ENCODE results near the gene AKAP11. TPM values are rescaled to one million over a fixed set of nuclear protein-coding genes. Genes with fewer than 3 reads are reported as not detected.

Gene AKAP11
- total and polyA plus RNA-seq, 4 donors: 35.5 to 114 (median 48.0) TPM

DNA sequence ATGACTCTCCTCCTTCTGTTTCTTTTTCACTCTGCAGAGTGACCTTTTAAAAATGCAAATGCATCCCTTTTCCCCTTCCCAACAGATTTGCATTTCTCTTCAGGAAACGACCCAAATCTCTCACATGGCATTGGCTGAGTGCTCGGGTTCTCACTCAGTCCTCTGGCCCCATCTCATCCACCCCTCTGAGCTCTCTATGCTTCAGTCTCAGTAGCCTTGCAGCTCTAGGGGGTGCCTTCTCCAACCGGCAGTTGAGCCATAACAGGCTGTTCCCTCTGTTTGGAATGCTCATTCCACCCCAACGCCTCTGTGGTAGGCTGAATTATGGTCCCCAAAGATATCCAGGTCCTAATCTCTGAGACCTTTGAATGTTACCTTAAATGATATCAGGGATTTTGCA, 78.2 kb downstream of the AKAP11 start:
- whole genome bisulfite sequencing (ENCODE audit: insufficient coverage): 44% methylated on average over 2 of the region's 4 CpGs
- no peak overlapping the region for H3K4me3 ChIP-seq (ENCODE audit: low read depth, low read length)
- DNase-seq (ENCODE audit: low read depth in 4 of 6, low spot score in 6 of 6): no peak
- no peak overlapping the region for H3K27ac ChIP-seq (ENCODE audit: low read depth, low read length)
- H3K36me3 ChIP-seq (ENCODE audit: control insufficient read depth, insufficient read depth, low read length): no peaks in the 10 kb centered on the region
- no peaks in the 10 kb centered on the region for H3K27me3 ChIP-seq (ENCODE audit: control insufficient read depth, insufficient read depth, low read length)
- H3K9me3 ChIP-seq (ENCODE audit: control insufficient read depth, insufficient read depth, low read length): no peaks in the 10 kb centered on the region
- H3K4me1 ChIP-seq (ENCODE audit: control insufficient read depth, insufficient read depth, low read length): no peaks in the 10 kb centered on the region

DNA sequence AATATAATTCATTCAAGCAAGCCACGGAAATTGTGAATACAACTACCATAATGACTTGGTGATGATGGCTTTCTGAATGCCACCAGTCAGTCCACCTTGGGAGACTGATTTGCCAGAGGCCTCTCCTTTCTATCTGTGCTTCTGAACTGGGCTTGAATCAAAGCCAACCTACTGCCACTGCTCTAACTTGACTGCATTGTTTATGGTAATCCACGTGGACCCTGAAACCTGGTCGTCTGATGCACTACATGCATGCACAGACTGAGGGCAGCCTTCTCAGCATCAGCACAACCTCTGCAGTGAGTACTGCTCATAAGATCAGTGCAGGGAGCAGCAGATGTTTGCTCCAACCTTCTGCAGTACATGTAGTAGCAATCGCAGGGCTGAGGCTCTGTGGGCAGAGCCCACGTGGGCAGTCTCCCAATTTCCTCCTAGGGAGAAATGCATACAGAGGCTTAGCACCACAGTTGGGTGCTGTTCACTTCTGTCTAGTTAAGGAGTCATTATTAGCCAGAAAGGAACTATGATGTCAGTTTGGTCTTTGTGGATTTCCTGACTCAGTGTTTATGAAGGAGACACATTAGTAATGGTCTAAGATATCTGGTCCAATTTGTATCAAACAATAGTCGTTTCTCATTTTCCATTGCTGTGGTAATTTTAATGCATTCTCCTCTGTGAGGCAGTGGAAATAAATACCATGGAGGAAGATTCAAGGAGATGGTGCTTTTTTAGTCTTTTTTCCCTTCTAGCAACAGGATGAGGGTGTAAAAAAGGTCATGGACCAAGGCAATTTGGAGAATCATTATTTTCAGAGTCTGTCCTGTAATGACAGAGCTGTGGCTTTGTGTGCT, 82.5 kb downstream of the AKAP11 start:
- WGBS (ENCODE audit: insufficient coverage): 18% methylated on average over 3 of the region's 6 CpGs
- Histone ChIP-seq H3K4me1 (ENCODE audit: control insufficient read depth, insufficient read depth, low read length) (no peaks in the 10 kb centered on the region), H3K27me3 (ENCODE audit: control insufficient read depth, insufficient read depth, low read length) (no peaks in the 10 kb centered on the region), H3K9me3 (ENCODE audit: control insufficient read depth, insufficient read depth, low read length) (no peaks in the 10 kb centered on the region), H3K36me3 (ENCODE audit: control insufficient read depth, insufficient read depth, low read length) (no peaks in the 10 kb centered on the region), H3K4me3 (ENCODE audit: low read depth, low read length) (no peak overlapping the region), H3K27ac (ENCODE audit: low read depth, low read length) (no peak overlapping the region)
- peak in 2 of 6 donors; percentile 23 to 55 for DNase-seq (ENCODE audit: low read depth in 4 of 6, low spot score in 6 of 6)

DNA sequence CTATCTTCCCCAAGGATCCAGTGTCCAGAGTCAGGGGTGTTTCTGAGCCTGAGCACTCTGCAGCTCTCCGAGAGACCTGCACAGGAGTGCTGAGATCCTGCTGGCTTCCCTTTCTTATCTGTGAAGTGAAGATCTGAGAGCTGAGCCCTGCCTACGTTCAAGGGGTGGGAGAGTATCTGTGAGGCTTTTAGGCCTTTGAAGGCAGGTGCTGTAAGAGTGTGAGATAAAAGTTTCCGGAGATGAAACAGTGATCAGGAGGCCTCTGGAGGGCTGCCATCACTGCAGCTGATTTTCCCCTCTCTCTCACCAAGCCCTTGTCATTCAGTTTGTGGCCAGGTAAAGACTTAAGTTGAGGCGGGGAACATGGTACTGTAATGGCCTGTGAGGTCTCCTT, 83.1 kb downstream of the AKAP11 start:
- Histone ChIP-seq H3K27me3 (ENCODE audit: control insufficient read depth, insufficient read depth, low read length) (no peaks in the 10 kb centered on the region), H3K9me3 (ENCODE audit: control insufficient read depth, insufficient read depth, low read length) (no peaks in the 10 kb centered on the region), H3K4me1 (ENCODE audit: control insufficient read depth, insufficient read depth, low read length) (no peaks in the 10 kb centered on the region), H3K36me3 (ENCODE audit: control insufficient read depth, insufficient read depth, low read length) (no peaks in the 10 kb centered on the region), H3K4me3 (ENCODE audit: low read depth, low read length) (no peak overlapping the region), H3K27ac (ENCODE audit: low read depth, low read length) (no peak overlapping the region)
- DNase-seq (ENCODE audit: low read depth in 4 of 6, low spot score in 6 of 6): peak in 1 of 6 donors; percentile 11
- 75% methylated on average over 1 of the region's 4 CpGs for WGBS (ENCODE audit: insufficient coverage)

DNA sequence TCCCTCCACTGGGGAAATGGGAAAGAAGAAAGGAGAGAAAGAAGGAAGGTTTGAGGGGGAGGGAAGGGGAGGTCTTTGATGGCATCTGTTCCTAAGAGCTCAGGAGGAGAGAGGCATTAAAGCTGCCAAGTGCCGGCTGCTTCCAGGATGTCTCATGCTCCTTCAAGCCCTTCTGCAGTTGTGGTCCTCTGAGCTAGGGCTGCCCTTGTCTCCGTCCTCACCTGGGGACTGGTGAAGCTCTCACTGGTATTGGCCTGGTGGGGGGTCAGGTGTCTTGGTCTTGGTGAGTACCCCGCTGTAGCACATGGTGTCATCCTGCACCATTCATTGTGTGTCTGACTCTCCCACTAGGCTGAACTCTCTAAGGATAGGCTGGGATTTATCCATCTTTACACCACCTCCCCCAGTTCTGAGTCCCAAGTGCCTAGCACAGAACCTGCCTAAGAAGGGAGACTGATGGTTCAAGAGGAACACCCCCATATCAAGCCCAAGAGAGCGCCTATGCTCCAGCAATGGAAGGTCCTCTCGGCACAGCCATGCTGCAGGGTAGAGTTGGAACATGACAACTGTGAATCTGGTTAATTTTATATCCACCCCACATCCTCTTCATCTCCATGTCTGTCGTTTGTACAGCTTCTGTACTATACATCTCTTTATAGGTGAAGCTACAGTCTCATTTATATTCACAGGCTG, 83.7 kb downstream of the AKAP11 start:
- no peaks in the 10 kb centered on the region for H3K4me1 ChIP-seq (ENCODE audit: control insufficient read depth, insufficient read depth, low read length)
- 70% methylated on average over 2 of the region's 6 CpGs for WGBS (ENCODE audit: insufficient coverage)
- no peaks in the 10 kb centered on the region for H3K27me3 ChIP-seq (ENCODE audit: control insufficient read depth, insufficient read depth, low read length)
- no peaks in the 10 kb centered on the region for H3K9me3 ChIP-seq (ENCODE audit: control insufficient read depth, insufficient read depth, low read length)
- no peaks in the 10 kb centered on the region for H3K36me3 ChIP-seq (ENCODE audit: control insufficient read depth, insufficient read depth, low read length)
- DNase-seq (ENCODE audit: low read depth in 4 of 6, low spot score in 6 of 6): no peak
- H3K27ac ChIP-seq (ENCODE audit: low read depth, low read length): no peak overlapping the region
- H3K4me3 ChIP-seq (ENCODE audit: low read depth, low read length): no peak overlapping the region

DNA sequence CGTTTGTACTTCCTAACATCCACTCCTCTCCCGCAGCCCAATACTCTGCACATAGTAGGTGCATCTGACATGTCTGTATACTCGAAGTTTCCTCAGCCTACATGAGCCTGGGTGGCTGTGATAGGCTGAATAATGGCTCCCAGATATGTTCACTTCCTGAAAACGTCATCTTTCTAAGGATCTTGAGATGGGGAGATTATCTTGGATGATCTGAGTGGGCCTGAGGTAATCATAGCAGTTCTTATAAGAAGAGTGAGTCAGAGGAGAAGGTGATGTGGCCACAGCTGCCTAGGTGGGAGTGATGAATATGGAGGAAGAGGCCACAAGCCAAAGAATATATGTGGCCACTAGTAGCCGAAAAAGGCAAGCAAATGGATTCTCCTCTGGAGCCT, 84.2 kb downstream of the AKAP11 start:
- 90% methylated on average over 2 of the region's 5 CpGs for WGBS (ENCODE audit: insufficient coverage)
- no peaks in the 10 kb centered on the region for H3K36me3 ChIP-seq (ENCODE audit: control insufficient read depth, insufficient read depth, low read length)
- no peak for DNase-seq (ENCODE audit: low read depth in 4 of 6, low spot score in 6 of 6)
- H3K4me3 ChIP-seq (ENCODE audit: low read depth, low read length): no peak overlapping the region
- no peaks in the 10 kb centered on the region for H3K4me1 ChIP-seq (ENCODE audit: control insufficient read depth, insufficient read depth, low read length)
- no peak overlapping the region for H3K27ac ChIP-seq (ENCODE audit: low read depth, low read length)
- H3K27me3 ChIP-seq (ENCODE audit: control insufficient read depth, insufficient read depth, low read length): no peaks in the 10 kb centered on the region
- H3K9me3 ChIP-seq (ENCODE audit: control insufficient read depth, insufficient read depth, low read length): no peaks in the 10 kb centered on the region

DNA sequence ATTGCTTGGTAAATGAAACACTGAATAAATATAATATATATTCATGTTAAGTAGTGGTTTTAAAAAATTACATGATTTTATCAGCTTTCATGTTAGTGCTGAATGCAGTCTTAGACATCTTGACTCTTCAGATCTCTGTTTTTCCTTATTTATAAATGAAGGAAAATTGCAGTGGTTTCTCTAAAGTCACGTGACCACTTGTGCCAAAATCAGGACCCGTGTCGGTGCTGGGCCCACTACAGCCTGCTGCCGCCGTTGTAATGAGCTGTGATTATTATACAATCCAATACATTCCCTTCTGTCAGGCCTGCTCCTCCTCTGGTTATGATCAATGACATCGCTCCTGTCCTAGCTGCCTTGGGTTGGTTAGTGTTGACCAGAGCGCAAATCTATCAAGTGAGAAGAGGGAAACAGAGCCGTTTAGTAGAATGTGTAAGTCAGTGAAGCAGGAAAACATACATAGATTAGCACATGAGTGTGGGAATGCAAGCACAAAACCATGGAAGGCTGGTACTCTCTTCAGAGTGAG, 88.2 kb downstream of the AKAP11 start:
- WGBS (ENCODE audit: insufficient coverage): 94% methylated on average over 3 of the region's 8 CpGs
- Histone ChIP-seq H3K9me3 (ENCODE audit: control insufficient read depth, insufficient read depth, low read length) (no peaks in the 10 kb centered on the region), H3K4me1 (ENCODE audit: control insufficient read depth, insufficient read depth, low read length) (no peaks in the 10 kb centered on the region), H3K27ac (ENCODE audit: low read depth, low read length) (no peak overlapping the region), H3K4me3 (ENCODE audit: low read depth, low read length) (no peak overlapping the region), H3K36me3 (ENCODE audit: control insufficient read depth, insufficient read depth, low read length) (no peaks in the 10 kb centered on the region), H3K27me3 (ENCODE audit: control insufficient read depth, insufficient read depth, low read length) (no peaks in the 10 kb centered on the region)
- DNase-seq (ENCODE audit: low read depth in 4 of 6, low spot score in 6 of 6): no peak

DNA sequence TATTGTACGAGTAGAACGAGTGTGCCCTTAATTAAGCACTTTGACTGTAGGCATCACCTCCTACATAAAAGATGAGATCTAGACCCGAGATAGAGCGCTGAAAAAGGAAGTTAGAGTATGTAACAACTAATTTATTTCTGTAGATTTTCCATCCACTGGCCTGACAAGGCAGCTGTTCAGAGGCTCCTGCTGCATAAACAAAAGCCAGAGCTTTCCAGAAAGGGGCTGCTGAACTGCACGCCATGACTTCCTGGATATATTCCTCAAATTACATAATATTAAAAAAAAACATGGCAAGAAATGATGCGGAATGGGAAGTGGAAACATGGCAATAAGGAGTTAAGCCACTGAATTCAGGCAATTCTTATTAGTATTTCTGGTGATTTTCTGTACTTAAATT, 89.7 kb downstream of the AKAP11 start:
- DNase-seq (ENCODE audit: low read depth in 4 of 6, low spot score in 6 of 6): no peak
- Histone ChIP-seq H3K9me3 (ENCODE audit: control insufficient read depth, insufficient read depth, low read length) (no peaks in the 10 kb centered on the region), H3K36me3 (ENCODE audit: control insufficient read depth, insufficient read depth, low read length) (no peaks in the 10 kb centered on the region), H3K4me3 (ENCODE audit: low read depth, low read length) (no peak overlapping the region), H3K27ac (ENCODE audit: low read depth, low read length) (no peak overlapping the region), H3K27me3 (ENCODE audit: control insufficient read depth, insufficient read depth, low read length) (no peaks in the 10 kb centered on the region), H3K4me1 (ENCODE audit: control insufficient read depth, insufficient read depth, low read length) (no peaks in the 10 kb centered on the region)
- no CpG with 5 or more reads among the region's 6 CpGs for WGBS (ENCODE audit: insufficient coverage)

DNA sequence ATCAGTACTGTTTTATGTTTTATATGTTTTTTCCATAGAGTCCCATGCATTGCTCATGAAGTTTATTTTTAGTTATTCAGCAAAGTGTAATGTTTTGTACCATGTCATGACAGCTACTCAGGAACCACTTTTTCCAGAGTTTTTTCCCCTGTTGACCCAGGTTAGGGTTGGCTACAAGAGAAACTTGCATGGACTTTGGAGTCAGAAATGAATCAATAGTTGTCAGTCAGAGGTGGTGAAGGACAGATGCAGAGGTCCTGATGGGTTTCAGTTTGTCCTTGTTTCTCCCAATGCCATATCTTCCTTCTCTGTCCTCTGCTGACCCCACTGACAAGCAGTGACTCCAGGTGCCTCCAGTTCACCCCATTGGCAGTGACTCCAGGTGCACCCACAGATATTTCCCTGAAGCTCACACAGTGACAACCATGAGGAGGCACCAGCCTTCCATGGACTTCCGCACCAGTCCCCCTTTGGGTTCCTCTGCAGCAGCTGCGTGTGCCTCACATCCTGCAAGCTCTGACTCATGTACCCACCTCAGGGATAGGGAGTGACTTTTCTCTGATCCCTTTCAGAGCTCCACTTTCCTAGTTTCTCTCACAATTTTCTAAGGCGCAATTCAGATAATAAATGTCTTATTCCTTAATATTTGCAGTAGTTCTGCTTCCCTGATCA, 92.1 kb downstream of the AKAP11 start:
- no peaks in the 10 kb centered on the region for H3K4me1 ChIP-seq (ENCODE audit: control insufficient read depth, insufficient read depth, low read length)
- H3K4me3 ChIP-seq (ENCODE audit: low read depth, low read length): no peak overlapping the region
- H3K9me3 ChIP-seq (ENCODE audit: control insufficient read depth, insufficient read depth, low read length): no peaks in the 10 kb centered on the region
- no peak overlapping the region for H3K27ac ChIP-seq (ENCODE audit: low read depth, low read length)
- DNase-seq (ENCODE audit: low read depth in 4 of 6, low spot score in 6 of 6): no peak
- no peaks in the 10 kb centered on the region for H3K27me3 ChIP-seq (ENCODE audit: control insufficient read depth, insufficient read depth, low read length)
- 69% methylated on average over 2 of the region's 3 CpGs for WGBS (ENCODE audit: insufficient coverage)
- no peaks in the 10 kb centered on the region for H3K36me3 ChIP-seq (ENCODE audit: control insufficient read depth, insufficient read depth, low read length)

DNA sequence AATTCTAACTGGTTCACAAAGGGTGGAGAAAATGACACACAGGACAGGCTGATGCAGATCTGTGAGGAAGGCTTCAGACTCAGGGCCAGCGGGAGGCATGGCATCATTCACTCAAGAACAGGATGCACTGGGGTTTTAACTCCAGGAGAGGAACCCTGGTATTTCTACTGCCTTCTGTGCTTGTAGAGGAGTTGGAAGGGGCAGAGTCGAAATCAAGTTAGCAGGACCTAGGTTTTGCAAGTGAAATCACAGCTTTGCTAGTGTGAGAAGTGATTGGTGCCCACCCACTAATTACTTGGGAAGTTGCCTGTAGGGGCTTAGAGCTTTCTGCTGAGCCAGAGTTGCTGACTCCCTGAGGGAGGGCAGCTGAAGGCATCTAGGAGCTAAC, 92.7 kb downstream of the AKAP11 start:
- DNase-seq (ENCODE audit: low read depth in 4 of 6, low spot score in 6 of 6): peak in 2 of 6 donors; percentile 9 to 11
- WGBS (ENCODE audit: insufficient coverage): 38% methylated on average over 2 of the region's 2 CpGs
- H3K27me3 ChIP-seq (ENCODE audit: control insufficient read depth, insufficient read depth, low read length): no peaks in the 10 kb centered on the region

More for the DNA sequence above, 92.7 kb downstream of the AKAP11 start:
- no peaks in the 10 kb centered on the region for H3K9me3 ChIP-seq (ENCODE audit: control insufficient read depth, insufficient read depth, low read length)
- H3K27ac ChIP-seq (ENCODE audit: low read depth, low read length): no peak overlapping the region
- H3K4me1 ChIP-seq (ENCODE audit: control insufficient read depth, insufficient read depth, low read length): no peaks in the 10 kb centered on the region
- no peak overlapping the region for H3K4me3 ChIP-seq (ENCODE audit: low read depth, low read length)
- H3K36me3 ChIP-seq (ENCODE audit: control insufficient read depth, insufficient read depth, low read length): no peaks in the 10 kb centered on the region
